Liver (tissue), 9 donors: ENCODE measurements around the gene PRSS33. TPM values are rescaled to one million over a fixed set of nuclear protein-coding genes. Genes with fewer than 3 reads are reported as not detected.

Source experiments
- DNase-seq: peaks from one replicate; pipeline ENCODE4 v3.0.0-alpha.2; 2017; ENCODE audit warnings: low spot score
- H3K27ac ChIP-seq, 2 donors: one replicate each; pipeline ENCODE4 v1.7.0; 2013; ENCODE audit warnings: inconsistent platforms in 2 of 2, low read length in 2 of 2, control low read depth in 1 of 2, low read depth in 1 of 2, mild to moderate bottlenecking in 1 of 2
- H3K27me3 ChIP-seq, 4 donors: one replicate each; pipeline versions ENCODE4 v1.6.1 to v1.7.0; 2013; ENCODE audit warnings: low read length in 3 of 4, inconsistent platforms in 1 of 4, mild to moderate bottlenecking in 1 of 4, moderate library complexity in 1 of 4; ENCODE audit not compliant: control insufficient read depth in 4 of 4, insufficient read depth in 4 of 4
- H3K36me3 ChIP-seq, 4 donors: one replicate each; pipeline versions ENCODE4 v1.6.1 to v1.7.0; 2013; ENCODE audit warnings: low read length in 3 of 4, mild to moderate bottlenecking in 3 of 4, low read depth in 1 of 4, moderate library complexity in 1 of 4; ENCODE audit not compliant: control insufficient read depth in 4 of 4, insufficient read depth in 3 of 4
- H3K4me1 ChIP-seq, 4 donors: one replicate each; pipeline versions ENCODE4 v1.6.1 to v1.7.0; 2013; ENCODE audit warnings: low read length in 3 of 4, mild to moderate bottlenecking in 3 of 4, moderate library complexity in 1 of 4; ENCODE audit not compliant: control insufficient read depth in 4 of 4, insufficient read depth in 4 of 4
- H3K4me3 ChIP-seq, 3 donors: one replicate each; pipeline versions ENCODE4 v1.6.1 to v1.7.0; 2013; ENCODE audit warnings: low read length in 3 of 3, control low read depth in 1 of 3, low read depth in 1 of 3, mild to moderate bottlenecking in 1 of 3
- H3K9ac ChIP-seq, 2 donors: one replicate each; pipeline ENCODE4 v1.7.0; 2013; ENCODE audit warnings: low read length in 2 of 2, mild to moderate bottlenecking in 2 of 2, moderate library complexity in 2 of 2, control low read depth in 1 of 2, low read depth in 1 of 2
- H3K9me3 ChIP-seq, 4 donors: one replicate each; pipeline versions ENCODE4 v1.6.1 to v1.7.0; 2013; ENCODE audit warnings: low read length in 3 of 4; ENCODE audit not compliant: control insufficient read depth in 4 of 4
- EGR1 ChIP-seq, 2 donors: IDR thresholded peaks; 2 replicates each; pipeline ENCODE4 v1.6.1; 2016 to 2018; ENCODE audit warnings: antibody characterized with exemption in 2 of 2, low read depth in 2 of 2
- FOXA1 ChIP-seq: IDR thresholded peaks from 2 replicates; pipeline ENCODE4 v1.6.1; 2016; ENCODE audit warnings: antibody characterized with exemption
- FOXA2 ChIP-seq: IDR thresholded peaks from 2 replicates; pipeline ENCODE4 v1.6.1; 2016; ENCODE audit warnings: antibody characterized with exemption
- GABPA ChIP-seq, 2 donors: IDR thresholded peaks in 1 of 2; conservative IDR thresholded peaks in 1 of 2; 2 replicates each; pipeline ENCODE4 v1.6.1; 2016; ENCODE audit warnings: antibody characterized with exemption in 2 of 2, mild to moderate bottlenecking in 1 of 2, moderate library complexity in 1 of 2
- HNF4A ChIP-seq, 2 donors: conservative IDR thresholded peaks; 2 replicates each; pipeline ENCODE4 v1.6.1; 2016; ENCODE audit warnings: antibody characterized with exemption in 2 of 2, mild to moderate bottlenecking in 2 of 2
- HNF4G ChIP-seq: IDR thresholded peaks from 2 replicates; pipeline ENCODE4 v1.6.1; 2016; ENCODE audit warnings: antibody characterized with exemption
- JUND ChIP-seq, 2 donors: IDR thresholded peaks; 2 replicates each; pipeline ENCODE4 v1.6.1; 2016; ENCODE audit warnings: antibody characterized with exemption in 2 of 2
- MAX ChIP-seq: IDR thresholded peaks from 2 replicates; pipeline ENCODE4 v1.6.1; 2016; ENCODE audit warnings: antibody characterized with exemption
- NR2F2 ChIP-seq: IDR thresholded peaks from 2 replicates; pipeline ENCODE4 v1.6.1; 2016; ENCODE audit warnings: antibody characterized with exemption
- RAD21 ChIP-seq, 2 donors: IDR thresholded peaks; 2 replicates each; pipeline ENCODE4 v1.6.1; 2016; ENCODE audit warnings: antibody characterized with exemption in 2 of 2, mild to moderate bottlenecking in 2 of 2
- REST ChIP-seq: IDR thresholded peaks from 2 replicates; pipeline ENCODE4 v1.6.1; 2016; ENCODE audit warnings: antibody characterized with exemption, mild to moderate bottlenecking
- RXRA ChIP-seq, 2 donors: IDR thresholded peaks; 2 replicates each; pipeline ENCODE4 v1.6.1; 2017 to 2018; ENCODE audit warnings: antibody characterized with exemption in 2 of 2, mild to moderate bottlenecking in 1 of 2
- SP1 ChIP-seq: IDR thresholded peaks from 2 replicates; pipeline ENCODE4 v1.6.1; 2018; ENCODE audit warnings: antibody characterized with exemption, mild to moderate bottlenecking
- TAF1 ChIP-seq: conservative IDR thresholded peaks from 2 replicates; pipeline ENCODE4 v1.6.1; 2016; ENCODE audit warnings: antibody characterized with exemption, mild to moderate bottlenecking
- YY1 ChIP-seq: IDR thresholded peaks from 2 replicates; pipeline ENCODE4 v1.6.1; 2016; ENCODE audit warnings: antibody characterized with exemption, mild to moderate bottlenecking
- WGBS: extraction: QIAGEN DNeasy Blood & Tissue Kit; methylation state at CpG from one replicate; pipeline ENCODE4 v1.1.7; 2013; 5-methylcytosine and 5-hydroxymethylcytosine counted together
- polyA plus RNA-seq, 2 donors: library from polyadenylated mRNA; stranded (reverse) in 1 of 2; unstranded in 1 of 2; fragments of 200-250 nt in 1 of 2; fragments of >200 nt in 1 of 2; fragmentation: Nextera tagmentation in 1 of 2; extraction: Ambion mirVana in 1 of 2; gene quantifications; one replicate each; pipeline versions ENCODE4 v1.2.1 to v1.2.3, GENCODE V29; 2013 to 2015
- total RNA-seq, 2 donors: library from RNA; depleted of rRNA; stranded (reverse); fragments of >200 nt; gene quantifications; one replicate each; pipeline ENCODE4 v1.2.3, GENCODE V29; 2014
- TF ChIP-seq, protein P1 (sequence below): fragments of 150-350 bp; IDR thresholded peaks from 2 replicates; pipeline ENCODE4 v1.5.1; 2017; ENCODE audit warnings: improper control_type of control experiment, low read depth, low read length; ENCODE audit not compliant: missing input control
- TF ChIP-seq, protein P2 (sequence below): IDR thresholded peaks from 2 replicates; pipeline ENCODE4 v1.6.1; 2016; ENCODE audit warnings: antibody characterized with exemption
- TF ChIP-seq, protein P3 (sequence below): IDR thresholded peaks from 2 replicates; pipeline ENCODE4 v1.6.1; 2016; ENCODE audit warnings: antibody characterized with exemption
- donor health status: healthy.
- donor health status: healthy.
- donor health status: healthy.
- donor health status: healthy.
- donor health status: healthy.

PRSS33 gene
- total and polyA plus RNA-seq, 4 donors, result not detected

DNA sequence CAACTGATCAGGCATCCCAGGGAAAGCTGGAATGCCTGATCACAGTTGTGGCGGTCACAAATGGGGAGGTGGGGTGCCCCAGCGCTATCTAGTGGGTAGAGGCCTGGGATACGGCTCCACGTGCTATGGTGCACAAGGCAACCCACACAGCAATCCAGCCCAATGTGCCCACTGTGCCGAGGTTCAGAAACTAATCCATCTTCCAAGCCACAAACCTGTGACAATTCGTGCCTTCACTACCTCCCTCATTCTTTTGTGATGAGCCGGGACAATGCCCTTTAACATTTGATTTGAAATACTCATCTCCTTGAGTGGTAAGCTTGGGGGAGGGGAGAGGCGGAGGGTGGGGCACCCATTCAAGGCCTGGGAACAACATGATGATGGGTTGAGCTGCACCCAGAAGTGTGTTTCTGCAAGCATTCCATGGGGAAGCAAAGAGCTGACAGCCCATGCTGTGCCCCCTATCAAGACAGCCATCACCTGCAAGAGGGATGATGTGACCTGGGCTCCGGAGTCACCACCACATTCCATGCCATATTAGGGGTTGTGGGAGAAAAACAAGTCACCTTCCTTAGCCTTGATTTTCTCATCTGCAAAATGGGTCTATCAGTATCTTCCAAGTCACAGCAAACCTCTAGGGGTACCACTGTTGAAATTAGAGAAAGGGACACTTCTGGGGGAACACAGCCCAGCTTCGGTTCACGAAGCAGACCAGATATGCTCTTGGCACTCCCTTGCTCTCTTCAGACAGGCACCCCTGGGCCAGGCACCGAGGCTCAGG, 14.0 kb downstream of the PRSS33 start:
- 90% methylated on average over 12 of the region's 12 CpGs for WGBS
- DNase-seq, result no peak
- no peaks in the 10 kb centered on the region for H3K27me3 ChIP-seq
- TF ChIP-seq TAF1 (no peak), EGR1 (IDR thresholded peaks at IDR 0.05; ENCODE audit: low read depth in 2 of 2) (no peak), NR2F2 (no peak), HNF4G (no peak), MAX (no peak), RXRA (IDR thresholded peaks at IDR 0.05) (no peak), YY1 (no peak), SP1 (no peak), HNF4A (conservative IDR thresholded peaks at IDR 0.05) (no peak), GABPA (IDR thresholded peaks at IDR 0.05 in 1 of 2, conservative IDR thresholded peaks at IDR 0.05 in 1 of 2) (no peak), RAD21 (IDR thresholded peaks at IDR 0.05) (no peak), JUND (IDR thresholded peaks at IDR 0.05) (no peak), REST (no peak), FOXA2 (no peak), FOXA1 (no peak)
- TF ChIP-seq, protein P1, sequence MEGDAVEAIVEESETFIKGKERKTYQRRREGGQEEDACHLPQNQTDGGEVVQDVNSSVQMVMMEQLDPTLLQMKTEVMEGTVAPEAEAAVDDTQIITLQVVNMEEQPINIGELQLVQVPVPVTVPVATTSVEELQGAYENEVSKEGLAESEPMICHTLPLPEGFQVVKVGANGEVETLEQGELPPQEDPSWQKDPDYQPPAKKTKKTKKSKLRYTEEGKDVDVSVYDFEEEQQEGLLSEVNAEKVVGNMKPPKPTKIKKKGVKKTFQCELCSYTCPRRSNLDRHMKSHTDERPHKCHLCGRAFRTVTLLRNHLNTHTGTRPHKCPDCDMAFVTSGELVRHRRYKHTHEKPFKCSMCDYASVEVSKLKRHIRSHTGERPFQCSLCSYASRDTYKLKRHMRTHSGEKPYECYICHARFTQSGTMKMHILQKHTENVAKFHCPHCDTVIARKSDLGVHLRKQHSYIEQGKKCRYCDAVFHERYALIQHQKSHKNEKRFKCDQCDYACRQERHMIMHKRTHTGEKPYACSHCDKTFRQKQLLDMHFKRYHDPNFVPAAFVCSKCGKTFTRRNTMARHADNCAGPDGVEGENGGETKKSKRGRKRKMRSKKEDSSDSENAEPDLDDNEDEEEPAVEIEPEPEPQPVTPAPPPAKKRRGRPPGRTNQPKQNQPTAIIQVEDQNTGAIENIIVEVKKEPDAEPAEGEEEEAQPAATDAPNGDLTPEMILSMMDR, result no peak
- TF ChIP-seq, protein P2, sequence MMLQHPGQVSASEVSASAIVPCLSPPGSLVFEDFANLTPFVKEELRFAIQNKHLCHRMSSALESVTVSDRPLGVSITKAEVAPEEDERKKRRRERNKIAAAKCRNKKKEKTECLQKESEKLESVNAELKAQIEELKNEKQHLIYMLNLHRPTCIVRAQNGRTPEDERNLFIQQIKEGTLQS, result no peak
- TF ChIP-seq, protein P3, sequence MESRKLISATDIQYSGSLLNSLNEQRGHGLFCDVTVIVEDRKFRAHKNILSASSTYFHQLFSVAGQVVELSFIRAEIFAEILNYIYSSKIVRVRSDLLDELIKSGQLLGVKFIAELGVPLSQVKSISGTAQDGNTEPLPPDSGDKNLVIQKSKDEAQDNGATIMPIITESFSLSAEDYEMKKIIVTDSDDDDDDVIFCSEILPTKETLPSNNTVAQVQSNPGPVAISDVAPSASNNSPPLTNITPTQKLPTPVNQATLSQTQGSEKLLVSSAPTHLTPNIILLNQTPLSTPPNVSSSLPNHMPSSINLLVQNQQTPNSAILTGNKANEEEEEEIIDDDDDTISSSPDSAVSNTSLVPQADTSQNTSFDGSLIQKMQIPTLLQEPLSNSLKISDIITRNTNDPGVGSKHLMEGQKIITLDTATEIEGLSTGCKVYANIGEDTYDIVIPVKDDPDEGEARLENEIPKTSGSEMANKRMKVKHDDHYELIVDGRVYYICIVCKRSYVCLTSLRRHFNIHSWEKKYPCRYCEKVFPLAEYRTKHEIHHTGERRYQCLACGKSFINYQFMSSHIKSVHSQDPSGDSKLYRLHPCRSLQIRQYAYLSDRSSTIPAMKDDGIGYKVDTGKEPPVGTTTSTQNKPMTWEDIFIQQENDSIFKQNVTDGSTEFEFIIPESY, result no peak
- no peak overlapping the region for H3K9ac ChIP-seq
- no peak overlapping the region for H3K4me3 ChIP-seq
- peaks cover 5 to 20% (median 14%) of the 10 kb centered on the region in 4 donors for H3K4me1 ChIP-seq
- no peak overlapping the region for H3K27ac ChIP-seq
- H3K36me3 ChIP-seq, result peaks cover 25 to 55% (median 31%) of the 10 kb centered on the region in 4 donors
- H3K9me3 ChIP-seq, result no peaks in the 10 kb centered on the region
